ENCODE results near the gene CROCC2. TPM values are rescaled to one million over a fixed set of nuclear protein-coding genes. Genes with fewer than 3 reads are reported as not detected.

CROCC2 gene
- total RNA-seq, 1 experiment from 2014 or later, result not detected

DNA sequence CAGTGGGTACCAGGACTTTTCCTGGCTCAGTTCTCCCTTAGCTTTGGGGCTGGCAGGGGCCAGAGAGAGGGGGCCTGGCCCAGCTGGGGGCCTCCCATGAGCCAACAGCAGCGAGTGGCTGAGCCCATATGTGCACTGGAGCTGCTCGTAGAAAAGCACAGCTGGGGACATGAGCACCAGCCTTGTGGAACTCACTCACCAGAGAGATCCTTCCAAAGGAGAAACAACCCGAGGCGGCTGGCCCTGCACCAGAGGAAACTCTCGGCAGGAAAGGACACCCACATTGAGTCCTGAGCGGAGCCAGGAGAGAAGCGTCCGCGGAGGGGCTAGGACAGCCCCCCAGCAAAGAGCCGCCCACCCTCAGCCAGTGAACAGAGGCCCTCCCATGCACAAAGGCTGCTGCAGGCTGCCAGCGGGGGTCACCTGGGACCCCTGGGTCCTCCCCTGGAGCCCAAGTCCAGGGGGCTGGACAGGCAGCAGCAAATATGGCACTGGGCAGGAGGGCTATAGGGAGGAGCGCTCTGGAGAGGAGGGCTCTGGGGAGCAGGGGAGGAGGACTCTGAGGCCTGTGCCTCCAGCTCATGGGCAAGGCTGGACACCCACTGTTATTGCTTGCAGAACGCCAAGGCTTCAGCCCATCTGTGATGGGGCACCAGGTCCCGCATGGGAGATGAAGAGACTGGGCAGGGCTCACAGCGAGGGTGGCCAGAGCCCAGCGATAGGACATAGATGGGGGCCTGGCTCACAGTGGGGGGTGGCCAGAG is 50.2 kb downstream of the CROCC2 start:
- DNase-seq (ENCODE audit: low spot score), result no peak

DNA sequence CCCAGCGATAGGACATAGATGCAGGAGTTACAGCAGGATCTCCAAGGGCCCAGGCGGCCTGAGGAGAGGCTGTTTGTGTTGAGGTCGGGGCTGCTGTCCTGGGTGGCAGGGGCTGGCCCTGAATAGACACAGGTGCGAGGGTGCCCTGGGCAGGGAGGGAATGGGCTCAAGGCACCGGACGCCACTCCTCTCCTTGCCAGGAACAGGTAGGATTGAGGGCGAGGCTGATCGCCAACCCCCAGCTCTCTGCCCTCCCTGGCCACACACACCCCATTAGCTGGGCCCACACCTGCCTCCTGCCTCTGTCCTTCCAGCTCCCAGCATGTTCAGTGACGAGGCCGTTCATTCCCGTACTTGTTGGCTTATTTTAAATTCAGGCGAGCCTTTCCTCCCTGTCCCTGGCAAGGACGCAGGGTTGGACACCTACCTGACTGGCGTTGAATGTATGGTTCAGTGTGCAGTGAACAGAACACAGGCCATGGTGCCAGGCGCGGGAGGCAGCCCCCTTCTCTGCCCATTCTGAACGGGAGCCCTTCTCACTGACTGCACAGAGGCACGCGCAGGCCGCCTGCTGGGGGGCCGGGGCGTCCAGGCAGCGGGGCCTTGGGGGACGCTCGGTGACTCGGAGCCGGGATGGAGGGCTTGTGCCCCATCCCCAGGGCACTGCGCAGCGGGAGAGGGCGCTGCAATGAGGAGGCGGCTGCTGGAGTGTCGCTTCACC is 51.0 kb downstream of the CROCC2 start:
- DNase-seq (ENCODE audit: low spot score), result no peak

- no peak for DNase-seq (ENCODE audit: low spot score)
Observed at GRCh38 chr2:240957656-240958365, 51.7 kb downstream of the CROCC2 start.

DNA sequence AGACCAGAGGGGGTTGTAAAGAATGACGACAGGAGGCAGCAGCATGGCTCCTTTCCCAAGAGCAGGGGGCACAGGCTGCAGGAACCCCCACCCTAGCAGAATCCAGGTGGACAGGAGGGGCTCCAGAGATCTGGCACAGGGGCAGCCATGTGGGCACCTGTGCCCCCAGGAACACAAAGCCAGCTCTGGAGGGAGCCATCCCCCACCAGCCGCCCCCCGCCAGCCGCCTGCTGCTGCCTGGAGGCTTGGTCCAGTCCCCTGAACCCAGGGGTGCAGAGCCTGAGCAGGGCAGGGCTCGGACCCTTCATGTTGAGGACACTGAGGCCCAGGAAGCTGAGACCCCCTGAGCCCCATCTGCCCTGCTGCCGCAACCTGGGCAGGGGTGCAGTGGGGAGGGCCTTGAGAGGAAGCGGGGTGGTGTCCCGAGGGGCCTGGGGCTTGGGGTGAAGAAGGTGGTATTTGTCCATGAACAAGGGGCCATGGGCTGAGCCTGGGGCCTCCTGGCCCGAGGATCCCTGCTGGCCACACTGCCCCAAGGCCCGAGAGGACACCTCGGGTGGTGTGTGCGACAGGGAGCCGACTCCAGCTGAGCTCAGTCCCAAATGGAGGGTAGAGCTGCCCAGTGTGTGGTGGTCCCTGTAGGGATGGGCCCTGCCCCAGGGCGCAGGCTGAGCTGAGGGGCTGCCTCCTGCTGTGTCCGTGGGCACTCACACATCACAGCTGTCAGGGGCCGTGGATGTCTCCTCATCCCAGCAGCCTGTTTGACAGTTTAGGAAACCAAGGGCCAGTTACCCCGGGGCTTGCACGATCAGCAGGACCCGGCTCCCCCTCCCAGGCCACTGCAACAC is 52.5 kb downstream of the CROCC2 start:
- no peak for DNase-seq (ENCODE audit: low spot score)

DNA sequence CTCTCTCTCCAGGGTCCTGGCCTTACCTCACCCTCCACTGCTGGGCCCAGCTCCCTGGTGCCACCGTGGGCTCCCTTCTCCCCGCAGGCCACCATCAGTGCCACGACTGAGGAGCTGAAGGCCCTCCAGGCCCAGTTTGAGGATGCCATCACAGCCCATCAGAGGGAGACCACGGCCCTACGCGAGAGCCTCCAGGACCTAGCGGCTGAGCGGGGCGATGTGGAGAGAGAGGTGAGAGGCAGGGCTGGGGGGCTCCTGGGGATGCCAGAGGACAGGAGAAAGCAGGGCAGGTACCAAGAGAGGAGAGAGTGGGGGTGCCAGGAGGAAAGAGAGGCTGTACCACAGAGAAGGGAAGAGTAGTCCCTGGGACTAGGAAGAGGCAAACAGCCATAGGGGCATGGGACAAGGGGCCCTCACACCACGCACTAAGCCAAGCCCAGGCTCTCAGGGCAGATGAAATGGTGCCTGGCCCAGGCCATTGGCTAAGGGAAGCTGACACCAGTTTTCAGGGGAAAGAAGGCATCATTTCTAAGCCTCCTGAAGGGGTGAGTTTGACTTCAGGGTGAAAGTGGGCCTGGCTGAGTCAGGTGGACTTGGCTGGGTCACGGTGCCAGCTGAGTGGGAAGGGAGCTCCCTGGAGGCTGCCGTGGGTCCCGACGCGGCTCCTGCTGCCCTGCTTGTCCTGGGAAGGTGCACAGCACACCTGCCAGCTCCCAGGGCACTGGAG is 53.2 kb downstream of the CROCC2 start:
- DNase-seq (ENCODE audit: low spot score), result no peak

DNA sequence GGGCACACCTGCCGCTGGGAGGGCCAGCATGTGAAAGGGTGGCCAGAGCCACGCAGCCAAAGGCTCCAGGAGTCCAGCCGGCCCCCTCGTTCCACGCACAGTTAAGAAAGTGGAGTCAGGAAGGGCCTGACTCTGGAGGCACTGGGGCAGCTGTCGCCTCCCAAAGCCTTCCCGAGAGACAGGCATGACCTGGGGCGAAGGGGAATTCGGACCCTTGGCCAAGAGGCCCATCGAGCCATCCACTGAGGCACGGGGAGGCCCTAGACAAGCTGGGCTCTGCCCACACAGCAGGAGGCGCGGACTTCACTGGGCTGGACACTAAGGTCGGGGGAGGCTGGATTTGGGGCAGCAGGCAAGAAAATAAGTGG is 53.8 kb downstream of the CROCC2 start:
- DNase-seq (ENCODE audit: low spot score), result no peak

GRCh38 chr2:240960309-240960970 is 54.3 kb downstream of the CROCC2 start:
- DNase-seq (ENCODE audit: low spot score), result no peak

DNA sequence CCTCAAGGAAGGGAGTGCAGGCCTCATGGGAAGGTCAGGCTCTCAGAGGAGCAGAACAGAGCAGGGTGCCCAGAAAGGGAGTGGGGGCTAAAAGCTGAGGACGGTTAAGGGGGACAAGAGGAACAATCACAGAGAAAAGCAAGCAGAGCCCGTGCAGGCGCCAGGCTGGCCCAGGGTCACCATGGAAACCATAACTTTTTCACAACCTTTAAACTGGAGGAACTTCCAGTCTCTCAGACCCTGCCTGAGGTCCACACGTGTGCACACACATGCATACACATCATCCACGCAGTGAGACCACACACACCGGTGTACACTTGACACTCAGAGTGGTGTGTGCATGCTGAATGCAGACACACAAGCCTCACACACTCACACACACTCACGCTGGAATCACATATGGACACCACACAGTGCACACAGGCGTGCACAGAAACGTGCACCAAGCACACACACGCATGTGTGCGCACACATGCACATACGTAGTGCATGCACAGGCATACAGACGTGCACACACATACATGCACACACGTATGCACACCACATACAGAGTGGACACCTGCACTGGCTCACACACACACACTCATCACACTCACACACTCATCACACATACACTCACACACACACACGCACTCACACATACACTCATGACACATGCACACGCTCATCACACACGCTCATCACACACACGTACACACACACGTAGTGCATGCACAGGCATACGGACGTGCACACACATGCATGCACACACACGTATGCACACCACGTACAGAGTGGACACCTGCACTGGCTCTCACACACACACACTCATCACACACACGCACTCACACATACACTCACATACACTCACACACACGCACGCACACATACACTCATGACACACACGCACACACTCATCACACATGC is 55.1 kb downstream of the CROCC2 start:
- no peak for DNase-seq (ENCODE audit: low spot score)

GRCh38 chr2:240961910-240962299 is 55.8 kb downstream of the CROCC2 start:
- DNase-seq (ENCODE audit: low spot score), result no peak

- no peak for DNase-seq (ENCODE audit: low spot score)
Observed at GRCh38 chr2:240962300-240963064, 56.3 kb downstream of the CROCC2 start.

- DNase-seq (ENCODE audit: low spot score), result no peak
Observed at GRCh38 chr2:240963065-240963867, 57.1 kb downstream of the CROCC2 start.

GRCh38 chr2:240963868-240964703 is 58.0 kb downstream of the CROCC2 start:
- DNase-seq (ENCODE audit: low spot score), result no peak

DNA sequence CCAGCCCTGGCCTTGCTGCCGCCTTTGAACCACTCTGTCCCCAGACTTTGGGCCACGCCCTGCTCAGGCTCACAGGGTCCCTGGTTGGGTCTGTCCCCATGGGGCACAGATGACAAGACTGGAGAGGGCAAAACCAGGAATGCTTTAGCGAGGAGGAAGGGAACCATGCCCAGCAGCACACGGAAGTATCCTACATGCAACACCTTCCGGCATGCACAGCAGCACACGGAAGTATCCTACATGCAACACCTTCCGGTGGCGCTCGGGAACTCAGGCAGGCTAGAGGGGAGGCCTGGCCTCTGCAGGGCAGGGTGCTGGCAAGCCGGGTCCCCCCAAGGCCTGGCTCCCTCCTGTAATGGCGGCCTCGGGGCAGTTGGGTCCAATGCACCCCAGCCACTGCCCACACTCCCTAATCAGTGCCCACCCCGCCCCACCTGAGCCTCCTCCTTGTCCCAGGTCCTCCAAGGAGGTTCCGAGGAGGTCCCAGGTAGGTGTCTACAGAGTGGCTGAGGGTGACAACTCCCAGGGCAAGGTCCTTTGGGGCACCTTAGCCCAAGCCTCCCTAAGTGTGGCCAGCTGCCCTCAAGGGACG is 58.7 kb downstream of the CROCC2 start:
- no peak for DNase-seq (ENCODE audit: low spot score)

GRCh38 chr2:240965296-240965904 is 59.3 kb downstream of the CROCC2 start:
- no peak for DNase-seq (ENCODE audit: low spot score)

GRCh38 chr2:240965905-240966456 is 59.8 kb downstream of the CROCC2 start:
- no peak for DNase-seq (ENCODE audit: low spot score)

DNA sequence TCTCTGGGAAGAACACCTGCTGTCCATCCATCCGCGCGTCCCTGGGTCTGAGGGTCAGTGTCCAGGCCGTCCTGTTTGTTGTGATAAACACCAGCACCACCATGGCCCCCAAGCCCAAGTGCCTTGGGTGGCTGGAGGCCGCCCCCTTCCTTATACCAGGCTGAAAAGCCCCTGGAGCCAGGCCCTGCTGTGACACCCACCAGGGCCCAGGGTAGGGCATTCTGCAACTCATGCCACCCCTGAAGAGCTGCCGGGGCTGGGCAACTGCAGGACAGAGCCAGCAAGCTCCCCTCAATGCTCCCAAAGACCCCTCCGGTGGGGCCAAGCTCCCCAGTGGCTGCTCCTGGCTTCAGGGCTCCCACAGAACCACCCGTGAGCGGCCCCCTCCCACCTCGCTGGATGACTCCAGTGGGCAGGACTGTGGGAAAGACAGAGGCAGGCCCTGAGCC is 60.3 kb downstream of the CROCC2 start:
- no peak for DNase-seq (ENCODE audit: low spot score)

Data from H4 (cell line).